Heart left ventricle (tissue), 16 donors: Measurements from ENCODE around the gene PDGFRB. TPM values are rescaled to one million over a fixed set of nuclear protein-coding genes. Genes with fewer than 3 reads are reported as not detected.

ENCODE experiments used
- ATAC-seq, 4 donors: fragments of 200-7000 bp; cut with Tn5 transposase; one replicate each; pipeline ENCODE4 v1.9.1; 2020 to 2022; ENCODE audit warnings: moderate library complexity in 4 of 4, mild to moderate bottlenecking in 3 of 4, moderate number of reproducible peaks in 1 of 4
- DNase-seq, 5 donors: peaks; one replicate each; pipeline ENCODE4 v3.0.0-alpha.2; 2020
- H3K27ac ChIP-seq, 12 donors: fragments of 200-600 bp; sonication (generic) in 4 of 12; one replicate each; pipeline versions ENCODE4 v1.5.0 to v1.8.0; 2016 to 2022; ENCODE audit warnings: mild to moderate bottlenecking in 2 of 12
- H3K27me3 ChIP-seq, 9 donors: fragments of 200-600 bp; sonication (generic) in 2 of 9; one replicate each; pipeline versions ENCODE4 v1.5.1 to v1.8.0; 2016 to 2022; ENCODE audit warnings: mild to moderate bottlenecking in 3 of 9
- H3K36me3 ChIP-seq, 9 donors: fragments of 200-600 bp; sonication (generic) in 2 of 9; one replicate each; pipeline versions ENCODE4 v1.5.0 to v1.8.0; 2018 to 2022; ENCODE audit warnings: mild to moderate bottlenecking in 2 of 9
- H3K4me1 ChIP-seq, 12 donors: fragments of 200-600 bp; sonication (generic) in 4 of 12; one replicate each; pipeline versions ENCODE4 v1.5.0 to v1.8.0; 2016 to 2022; ENCODE audit warnings: mild to moderate bottlenecking in 3 of 12
- H3K4me3 ChIP-seq, 12 donors: fragments of 200-600 bp; sonication (generic) in 4 of 12; one replicate each; pipeline versions ENCODE4 v1.5.0 to v1.8.0; 2017 to 2022; ENCODE audit warnings: mild to moderate bottlenecking in 9 of 12, moderate library complexity in 4 of 12
- H3K9me3 ChIP-seq, 12 donors: fragments of 200-600 bp; sonication (generic) in 4 of 12; one replicate each; pipeline versions ENCODE4 v1.5.0 to v1.8.0; 2016 to 2022; ENCODE audit warnings: mild to moderate bottlenecking in 1 of 12
- CTCF ChIP-seq, 12 donors: fragments of 200-600 bp; sonication (generic) in 4 of 12; IDR thresholded peaks; one replicate each; pipeline versions ENCODE4 v1.5.0 to v1.8.0; 2018 to 2022; ENCODE audit warnings: antibody characterized with exemption in 12 of 12, mild to moderate bottlenecking in 5 of 12
- POLR2A ChIP-seq, 2 donors: fragments of 450-650 bp; IDR thresholded peaks; one replicate each; pipeline ENCODE4 v1.6.1; 2017; ENCODE audit warnings: antibody characterized with exemption in 2 of 2, mild to moderate bottlenecking in 2 of 2, moderate library complexity in 2 of 2
- WGBS, 4 donors: extraction: QIAGEN DNeasy Blood & Tissue Kit in 2 of 4; methylation state at CpG; one replicate each; pipeline versions ENCODE4 v1.1.5 to v1.1.7; 2013 to 2018; 5-methylcytosine and 5-hydroxymethylcytosine counted together
- intact Hi-C, 10 donors: fragments of 100-400 bp; cut with DNase I; formaldehyde crosslinking; loops; one replicate each; pipeline versions ENCODE4 v1.11.1 to v1.14.2; 2022
- polyA plus RNA-seq, 2 donors: library from polyadenylated mRNA; stranded (reverse); fragments of 200-250 nt; gene quantifications; one replicate each; pipeline ENCODE4 v1.2.3, GENCODE V29; 2013
- total RNA-seq, 9 donors: library from RNA; depleted of rRNA in 2 of 9; stranded (reverse); fragments of >200 nt in 2 of 9; fragmentation: NEBNext Ultra II Directional in 3 of 9; extraction: Animal tissue kit (Norgen Biotek cat#: 25700) in 3 of 9; gene quantifications; one replicate each; pipeline versions ENCODE4 v1.1.0 to v1.2.4, GENCODE V29; 2016 to 2023
- donor health status: ischemic (EF 13 %, LVEDD 7.1; RV severe dilation, severe dysfunction).
- donor health status: healthy with polysubstance abuse.
- donor health status: DM: no; HTN: yes; CAD: no.
- donor health status: DM: no; HTN: no; CAD: no.
- donor health status: ischemic (EF 25% LVEDD 6.9; RV normal size, moderate dysfunction).
- donor health status: ischemic (EF 25% LVEDD 5.7; RV mildly dilated, moderate dysfunction).
- donor health status: healthy.
- donor health status: DM: yes; HTN: yes; CAD: no.
- donor health status: ischemic (EF 35%, LVEDD 5.7; RV mildly dilated, moderate dysfunction).
- donor health status: nonischemic (EF 11% LVEDD 7.7; RV severe dilation, severe dysfunction).
- donor health status: DM: yes; HTN: yes; CAD: no.
- donor health status: PGD.
- donor health status: ischemic (EF 29% LVEDD 5.4; RV normal size, mild dysfunction).
- donor health status: nonischemic (EF 23%, LVEDD 6.1; RV moderate dilation, normal function).

Gene PDGFRB
- total and polyA plus RNA-seq, 11 donors, result 27.6 to 112 (median 45.6) TPM

GRCh38 chr5:150112201-150113046 is 43.2 kb downstream of the PDGFRB start:
- peak in 2 of 5 donors; percentile 74 to 76 for DNase-seq
- H3K36me3 ChIP-seq, result peaks cover 0 to 31% (median 13%) of the 10 kb centered on the region in 9 donors
- no peaks in the 10 kb centered on the region for H3K9me3 ChIP-seq
- H3K27me3 ChIP-seq, result no peaks in the 10 kb centered on the region
- TF ChIP-seq POLR2A (IDR thresholded peaks at IDR 0.05), result no peak
- no peak for TF ChIP-seq CTCF (IDR thresholded peaks at IDR 0.05)
- intact Hi-C loops, result no loop called here
- ATAC-seq, result peak in 3 of 4 donors; percentile 69 to 74 (median 70)
- H3K4me3 ChIP-seq, result no peak overlapping the region
- H3K27ac ChIP-seq, result peak overlapping the region in 9 of 12 donors; percentile 4 to 62 (median 35)
- peaks cover 0 to 38% (median 10%) of the 10 kb centered on the region in 12 donors for H3K4me1 ChIP-seq
- 23 to 71% (median 57%) methylated on average over 4 to 6 of the region's 6 CpGs for WGBS, 4 donors

GRCh38 chr5:150111122-150111521 is 44.5 kb downstream of the PDGFRB start:
- Histone ChIP-seq H3K4me1 (peaks cover 0 to 49% (median 10%) of the 10 kb centered on the region in 12 donors), H3K4me3 (no peak overlapping the region), H3K9me3 (no peaks in the 10 kb centered on the region), H3K36me3 (peaks cover 0 to 23% (median 4%) of the 10 kb centered on the region in 9 donors), H3K27ac (peak overlapping the region in 1 of 12 donors; percentile 42), H3K27me3 (no peaks in the 10 kb centered on the region)
- ATAC-seq (no peak), DNase-seq (no peak)
- 74 to 87% (median 81%) methylated on average over 8 of the region's 8 CpGs for WGBS, 4 donors
- TF ChIP-seq CTCF (IDR thresholded peaks at IDR 0.05), result no peak
- no peak for TF ChIP-seq POLR2A (IDR thresholded peaks at IDR 0.05)
- intact Hi-C loops, result no loop called here

GRCh38 chr5:150109921-150110320 is 45.7 kb downstream of the PDGFRB start:
- H3K9me3 ChIP-seq, result no peaks in the 10 kb centered on the region
- TF ChIP-seq CTCF (IDR thresholded peaks at IDR 0.05) (no peak), POLR2A (IDR thresholded peaks at IDR 0.05) (no peak)
- ATAC-seq, result no peak
- H3K27ac ChIP-seq, result no peak overlapping the region
- DNase-seq, result no peak
- H3K4me3 ChIP-seq, result no peak overlapping the region
- 67 to 89% (median 72%) methylated on average over 4 of the region's 4 CpGs for WGBS, 4 donors
- H3K27me3 ChIP-seq, result no peaks in the 10 kb centered on the region
- peaks cover 0 to 44% (median 8%) of the 10 kb centered on the region in 12 donors for H3K4me1 ChIP-seq
- H3K36me3 ChIP-seq, result peaks cover 0 to 11% (median 0%) of the 10 kb centered on the region in 9 donors
- intact Hi-C loops, result loop anchor here in 1 of 10 donors (5.0 kb wide), 1 partner anchor 38 kb away; no protein-coding TSS in a partner anchor
